Measurements from ENCODE around the gene HEG1.
"Not testable (repeated sequence)": the region's sequence is repeated elsewhere in the genome, so short reads cannot be mapped to it uniquely, and the experiment has no call there.

HEG1 gene

GRCh38 chr3:124960698-124961097, 95.1 kb downstream of the HEG1 start:
- no peak overlapping the region for H3K4me3 ChIP-seq (ENCODE audit: low read depth, low read length)
- in situ Hi-C loops (cut with HindIII; ENCODE audit: low sequenced_read_pairs) = no loop called here
- TF ChIP-seq CTCF (IDR thresholded peaks at IDR 0.05; ENCODE audit: low read depth, low read length) = no peak
- DNase-seq (ENCODE audit: low read depth, low spot score) = no peak

- in situ Hi-C loops (cut with HindIII; ENCODE audit: low sequenced_read_pairs) = no loop called here
- no peak overlapping the region for H3K4me3 ChIP-seq (ENCODE audit: low read depth, low read length)
- DNase-seq (ENCODE audit: low read depth, low spot score) = no peak
- no peak for TF ChIP-seq CTCF (IDR thresholded peaks at IDR 0.05; ENCODE audit: low read depth, low read length)
These were observed 95.7 kb downstream of the HEG1 start for GRCh38 chr3:124960105-124960504.

GRCh38 chr3:124957951-124958350, 97.8 kb downstream of the HEG1 start:
- in situ Hi-C loops (cut with HindIII; ENCODE audit: low sequenced_read_pairs); DNase-seq (ENCODE audit: low read depth, low spot score); H3K4me3 ChIP-seq (ENCODE audit: low read depth, low read length): not testable (repeated sequence)

GRCh38 chr3:124952282-124952855, 103.4 kb downstream of the HEG1 start:
- H3K4me3 ChIP-seq (ENCODE audit: low read depth, low read length) = no peak overlapping the region
- TF ChIP-seq CTCF (IDR thresholded peaks at IDR 0.05; ENCODE audit: low read depth, low read length) = no peak
- DNase-seq (ENCODE audit: low read depth, low spot score) = no peak
- in situ Hi-C loops (cut with HindIII; ENCODE audit: low sequenced_read_pairs) = no loop called here

- no peak overlapping the region for H3K4me3 ChIP-seq (ENCODE audit: low read depth, low read length)
- TF ChIP-seq CTCF (IDR thresholded peaks at IDR 0.05; ENCODE audit: low read depth, low read length) = no peak
- in situ Hi-C loops (cut with HindIII; ENCODE audit: low sequenced_read_pairs) = no loop called here
- DNase-seq (ENCODE audit: low read depth, low spot score) = peak; percentile 41
These were observed 104.1 kb downstream of the HEG1 start for GRCh38 chr3:124951511-124952281.

GRCh38 chr3:124950026-124950425, 105.8 kb downstream of the HEG1 start:
- no peak for TF ChIP-seq CTCF (IDR thresholded peaks at IDR 0.05; ENCODE audit: low read depth, low read length)
- in situ Hi-C loops (cut with HindIII; ENCODE audit: low sequenced_read_pairs) = no loop called here
- H3K4me3 ChIP-seq (ENCODE audit: low read depth, low read length) = no peak overlapping the region
- no peak for DNase-seq (ENCODE audit: low read depth, low spot score)

- no peak overlapping the region for H3K4me3 ChIP-seq (ENCODE audit: low read depth, low read length)
- TF ChIP-seq CTCF (IDR thresholded peaks at IDR 0.05; ENCODE audit: low read depth, low read length) = no peak
- in situ Hi-C loops (cut with HindIII; ENCODE audit: low sequenced_read_pairs) = no loop called here
- DNase-seq (ENCODE audit: low read depth, low spot score) = no peak
These were observed 113.2 kb downstream of the HEG1 start for GRCh38 chr3:124942613-124943012.

Measured in astrocyte of the spinal cord (primary cell).